SKM-1 treated with dmso at 0.1 percent for 144 hours (cell line): ENCODE results near the gene TBXT.

Experiments
- DNase-seq: peaks from one replicate; lab custom pipeline; 2025; ENCODE audit not compliant: unreplicated experiment; lab: John Stamatoyannopoulos, UW

The TBXT gene

GRCh38 chr6:166119116-166119911, 48.3 kb downstream of the TBXT start:
- DNase-seq: no peak

- DNase-seq: no peak
Measured at GRCh38 chr6:166115609-166116008, 52.0 kb downstream of the TBXT start.

- DNase-seq: no peak
Measured at GRCh38 chr6:166112580-166112979, 55.1 kb downstream of the TBXT start.

GRCh38 chr6:166109608-166110007, 58.0 kb downstream of the TBXT start:
- no peak for DNase-seq
